Mesendoderm (in vitro differentiated cells): ENCODE measurements around the gene SPIN4.
A peak's percentile ranks its signal among the peaks of the same experiment; 100 is the strongest.

ENCODE experiments used
- DNase-seq: peaks from one replicate; pipeline ENCODE4 v3.0.0; 2013
- H2AK5ac ChIP-seq: 2 replicates; pipeline ENCODE4 v1.6.1; 2013; ENCODE audit warnings: low read length, inconsistent platforms
- H2BK120ac ChIP-seq: 2 replicates; pipeline ENCODE4 v1.6.1; 2013; ENCODE audit warnings: low read depth, mild to moderate bottlenecking, low read length, moderate library complexity, mixed read lengths
- H2BK15ac ChIP-seq: replicated peaks from 2 replicates; pipeline ENCODE4 v1.6.1; 2013; ENCODE audit warnings: low read depth, mild to moderate bottlenecking, moderate library complexity
- H2BK5ac ChIP-seq: 2 replicates; pipeline ENCODE4 v1.6.1; 2013; ENCODE audit warnings: low read length, inconsistent platforms
- H3K18ac ChIP-seq: 2 replicates; pipeline ENCODE4 v1.6.1; 2013; ENCODE audit warnings: mild to moderate bottlenecking, low read length, mixed read lengths
- H3K23ac ChIP-seq: one replicate; pipeline ENCODE4 v1.6.1; 2013; ENCODE audit warnings: low read length
- H3K27ac ChIP-seq: 2 replicates; pipeline ENCODE4 v1.5.1; 2013; ENCODE audit warnings: low read depth, mild to moderate bottlenecking, inconsistent platforms, low read length, moderate library complexity
- H3K27me3 ChIP-seq: 2 replicates; pipeline ENCODE4 v1.6.1; 2013; ENCODE audit warnings: low read length, control low read depth, mild to moderate bottlenecking, inconsistent platforms; ENCODE audit not compliant: insufficient read depth, poor library complexity
- H3K36me3 ChIP-seq: 2 replicates; pipeline ENCODE4 v1.6.1; 2013; ENCODE audit warnings: low read length, inconsistent platforms; ENCODE audit not compliant: control insufficient read depth, insufficient read depth
- H3K4ac ChIP-seq: one replicate; pipeline ENCODE4 v1.6.1; 2013; ENCODE audit warnings: low read depth, mild to moderate bottlenecking, low read length, moderate library complexity
- H3K4me1 ChIP-seq: 2 replicates; pipeline ENCODE4 v1.6.1; 2013; ENCODE audit warnings: low read depth, low read length, inconsistent platforms; ENCODE audit not compliant: control insufficient read depth
- H3K4me2 ChIP-seq: 2 replicates; pipeline ENCODE4 v1.6.1; 2013; ENCODE audit warnings: low read length
- H3K4me3 ChIP-seq: 2 replicates; pipeline ENCODE4 v1.5.1; 2013; ENCODE audit warnings: mild to moderate bottlenecking, low read length
- H3K56ac ChIP-seq: one replicate; pipeline ENCODE4 v1.6.1; 2013; ENCODE audit warnings: low read length
- H3K79me1 ChIP-seq: 2 replicates; pipeline ENCODE4 v1.6.1; 2013; ENCODE audit warnings: low read length, inconsistent platforms
- H3K79me2 ChIP-seq: 2 replicates; pipeline ENCODE4 v1.6.1; 2013; ENCODE audit warnings: mild to moderate bottlenecking, low read length; ENCODE audit not compliant: control insufficient read depth, insufficient read depth
- H3K9ac ChIP-seq: 2 replicates; pipeline ENCODE4 v1.6.1; 2013; ENCODE audit warnings: low read length, inconsistent platforms
- H4K5ac ChIP-seq: one replicate; pipeline ENCODE4 v1.6.1; 2013; ENCODE audit warnings: low read length
- H4K8ac ChIP-seq: one replicate; pipeline ENCODE4 v1.6.1; 2013; ENCODE audit warnings: low read depth, mild to moderate bottlenecking, control low read depth, low read length, moderate library complexity
- WGBS: extraction: QIAGEN DNeasy Blood & Tissue Kit; methylation state at CpG from one replicate; pipeline ENCODE4 v1.1.7; 2013; ENCODE audit warnings: low lambda C conversion rate, missing lambda C conversion rate; ENCODE audit not compliant: insufficient coverage; ENCODE audit errors: extremely low coverage; 5-methylcytosine and 5-hydroxymethylcytosine counted together

The SPIN4 gene

DNA sequence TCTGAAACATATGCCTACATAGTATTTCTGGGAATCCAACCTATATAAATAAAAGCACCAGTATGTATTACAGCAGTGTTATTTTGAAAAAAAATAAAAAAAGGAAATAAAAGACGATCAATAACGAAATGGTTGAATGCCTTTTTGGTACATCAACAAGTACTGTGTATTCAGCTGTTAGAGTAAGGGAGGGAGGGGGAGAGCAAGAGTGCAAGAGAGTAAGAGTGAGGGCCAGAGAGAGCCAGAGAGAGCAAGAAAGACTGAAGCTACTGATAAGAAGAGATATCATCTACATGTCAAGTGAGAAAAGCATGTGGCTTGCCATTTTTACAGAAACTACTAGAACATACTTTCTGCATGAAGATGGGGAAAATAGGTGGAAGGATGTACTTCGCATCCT lies 1.8 kb downstream of the SPIN4 start:
- no peak overlapping the region for H2BK5ac ChIP-seq
- H3K4ac ChIP-seq = no peak overlapping the region
- H3K4me3 ChIP-seq = no peak overlapping the region
- no peak overlapping the region for H3K18ac ChIP-seq
- H3K23ac ChIP-seq = no peak overlapping the region
- H3K4me2 ChIP-seq = no peak overlapping the region
- no peak overlapping the region for H2BK15ac ChIP-seq
- H4K5ac ChIP-seq = no peak overlapping the region
- H3K27me3 ChIP-seq = no peaks in the 10 kb centered on the region
- no peaks in the 10 kb centered on the region for H3K79me1 ChIP-seq
- H3K36me3 ChIP-seq = no peaks in the 10 kb centered on the region
- no peak overlapping the region for H4K8ac ChIP-seq
- H2AK5ac ChIP-seq = no peak overlapping the region
- DNase-seq = peak; percentile 44
- H2BK120ac ChIP-seq = no peak overlapping the region
- no peak overlapping the region for H3K27ac ChIP-seq
- no peaks in the 10 kb centered on the region for H3K79me2 ChIP-seq
- H3K56ac ChIP-seq = no peak overlapping the region
- no peak overlapping the region for H3K9ac ChIP-seq
- WGBS = no CpG with 5 or more reads among the region's 3 CpGs
- H3K4me1 ChIP-seq = no peaks in the 10 kb centered on the region

DNA sequence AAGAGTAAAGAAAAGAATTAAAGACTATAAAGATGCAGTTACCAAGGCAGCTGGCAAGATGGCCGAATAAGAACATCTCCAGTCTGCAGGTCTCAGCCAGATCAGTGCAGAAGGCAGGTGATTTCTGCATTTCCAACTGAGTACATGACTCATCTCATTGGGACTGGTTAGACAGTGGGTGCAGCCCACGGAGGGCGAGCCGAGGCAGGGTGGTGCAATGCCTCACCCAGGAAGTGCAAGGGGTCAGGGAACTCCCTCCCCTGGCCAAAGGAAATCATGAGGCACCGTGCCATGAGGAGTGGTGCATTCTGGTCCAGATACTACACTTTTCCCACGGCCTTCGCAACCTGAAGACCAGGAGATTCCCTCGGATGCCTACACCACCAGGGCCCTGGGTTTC lies 20.5 kb downstream of the SPIN4 start:
- H2BK5ac ChIP-seq = no peak overlapping the region
- no peaks in the 10 kb centered on the region for H3K4me1 ChIP-seq
- H2BK15ac ChIP-seq = no peak overlapping the region
- H4K5ac ChIP-seq = no peak overlapping the region
- no peaks in the 10 kb centered on the region for H3K27me3 ChIP-seq
- no peak overlapping the region for H3K18ac ChIP-seq
- WGBS = no CpG with 5 or more reads among the region's 8 CpGs
- no peak overlapping the region for H3K4me2 ChIP-seq
- H4K8ac ChIP-seq = no peak overlapping the region
- no peak overlapping the region for H3K9ac ChIP-seq
- H3K79me2 ChIP-seq = no peaks in the 10 kb centered on the region
- no peaks in the 10 kb centered on the region for H3K36me3 ChIP-seq
- H3K23ac ChIP-seq = no peak overlapping the region
- H3K4ac ChIP-seq = no peak overlapping the region
- H3K56ac ChIP-seq = no peak overlapping the region
- H2AK5ac ChIP-seq = no peak overlapping the region
- H3K27ac ChIP-seq = no peak overlapping the region
- no peaks in the 10 kb centered on the region for H3K79me1 ChIP-seq
- no peak overlapping the region for H2BK120ac ChIP-seq
- no peak overlapping the region for H3K4me3 ChIP-seq
- DNase-seq = no peak

- H3K4me2 ChIP-seq = no peak overlapping the region
- no peak overlapping the region for H2BK5ac ChIP-seq
- H2AK5ac ChIP-seq = no peak overlapping the region
- no peak overlapping the region for H2BK120ac ChIP-seq
- no CpG with 5 or more reads among the region's 2 CpGs for WGBS
- no peak overlapping the region for H4K8ac ChIP-seq
- H3K4ac ChIP-seq = no peak overlapping the region
- no peak overlapping the region for H3K18ac ChIP-seq
- H3K27ac ChIP-seq = no peak overlapping the region
- H3K56ac ChIP-seq = no peak overlapping the region
- no peak overlapping the region for H4K5ac ChIP-seq
- H3K9ac ChIP-seq = no peak overlapping the region
- H3K36me3 ChIP-seq = no peaks in the 10 kb centered on the region
- H3K4me1 ChIP-seq = no peaks in the 10 kb centered on the region
- no peaks in the 10 kb centered on the region for H3K27me3 ChIP-seq
- H3K4me3 ChIP-seq = no peak overlapping the region
- no peak overlapping the region for H3K23ac ChIP-seq
- no peak for DNase-seq
- no peaks in the 10 kb centered on the region for H3K79me2 ChIP-seq
- H3K79me1 ChIP-seq = no peaks in the 10 kb centered on the region
- no peak overlapping the region for H2BK15ac ChIP-seq
These were observed 23.3 kb downstream of the SPIN4 start for GRCh38 chrX:63327788-63328187.

DNA sequence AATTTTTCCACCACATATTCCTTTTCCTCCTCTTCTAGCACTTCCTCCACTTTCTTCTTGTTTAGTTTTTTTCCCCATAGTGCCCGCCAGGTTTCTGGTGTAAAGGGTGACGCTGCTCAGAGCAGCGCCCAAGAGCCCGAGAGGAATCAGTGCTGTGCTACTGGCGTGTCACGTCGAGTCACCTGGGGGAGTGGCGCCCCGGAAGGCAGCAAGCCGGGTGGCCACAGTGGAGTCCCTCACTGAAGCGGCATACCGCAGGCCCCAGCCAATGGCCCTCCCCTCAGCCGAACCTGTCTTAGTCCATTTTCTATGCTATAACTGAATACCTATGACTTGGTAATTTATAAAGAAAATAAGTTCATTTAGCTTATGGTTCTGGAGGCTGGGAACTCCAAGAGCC lies 51.5 kb downstream of the SPIN4 start:
- H2BK15ac ChIP-seq = no peak overlapping the region
- H3K79me1 ChIP-seq = no peaks in the 10 kb centered on the region
- H3K18ac ChIP-seq = no peak overlapping the region
- H4K8ac ChIP-seq = no peak overlapping the region
- no peak overlapping the region for H2BK5ac ChIP-seq
- H3K4me1 ChIP-seq = no peaks in the 10 kb centered on the region
- no peak overlapping the region for H3K4ac ChIP-seq
- no peaks in the 10 kb centered on the region for H3K36me3 ChIP-seq
- H3K56ac ChIP-seq = no peak overlapping the region
- no peaks in the 10 kb centered on the region for H3K79me2 ChIP-seq
- H2BK120ac ChIP-seq = no peak overlapping the region
- no peak overlapping the region for H4K5ac ChIP-seq
- no peak overlapping the region for H3K4me3 ChIP-seq
- H2AK5ac ChIP-seq = no peak overlapping the region
- H3K9ac ChIP-seq = no peak overlapping the region
- no peak for DNase-seq
- no peaks in the 10 kb centered on the region for H3K27me3 ChIP-seq
- WGBS = no CpG with 5 or more reads among the region's 13 CpGs
- no peak overlapping the region for H3K23ac ChIP-seq
- no peak overlapping the region for H3K4me2 ChIP-seq
- no peak overlapping the region for H3K27ac ChIP-seq
